Kidney capillary endothelial cell (primary cell): ENCODE measurements around the gene ADAMTSL5.
"Not testable (repeated sequence)": the region's sequence is repeated elsewhere in the genome, so short reads cannot be mapped to it uniquely, and the experiment has no call there.

ENCODE experiments used
- DNase-seq: peaks from one replicate; pipeline ENCODE4 v3.0.0-alpha.2; 2018; ENCODE audit warnings: low spot score

The ADAMTSL5 gene

DNA sequence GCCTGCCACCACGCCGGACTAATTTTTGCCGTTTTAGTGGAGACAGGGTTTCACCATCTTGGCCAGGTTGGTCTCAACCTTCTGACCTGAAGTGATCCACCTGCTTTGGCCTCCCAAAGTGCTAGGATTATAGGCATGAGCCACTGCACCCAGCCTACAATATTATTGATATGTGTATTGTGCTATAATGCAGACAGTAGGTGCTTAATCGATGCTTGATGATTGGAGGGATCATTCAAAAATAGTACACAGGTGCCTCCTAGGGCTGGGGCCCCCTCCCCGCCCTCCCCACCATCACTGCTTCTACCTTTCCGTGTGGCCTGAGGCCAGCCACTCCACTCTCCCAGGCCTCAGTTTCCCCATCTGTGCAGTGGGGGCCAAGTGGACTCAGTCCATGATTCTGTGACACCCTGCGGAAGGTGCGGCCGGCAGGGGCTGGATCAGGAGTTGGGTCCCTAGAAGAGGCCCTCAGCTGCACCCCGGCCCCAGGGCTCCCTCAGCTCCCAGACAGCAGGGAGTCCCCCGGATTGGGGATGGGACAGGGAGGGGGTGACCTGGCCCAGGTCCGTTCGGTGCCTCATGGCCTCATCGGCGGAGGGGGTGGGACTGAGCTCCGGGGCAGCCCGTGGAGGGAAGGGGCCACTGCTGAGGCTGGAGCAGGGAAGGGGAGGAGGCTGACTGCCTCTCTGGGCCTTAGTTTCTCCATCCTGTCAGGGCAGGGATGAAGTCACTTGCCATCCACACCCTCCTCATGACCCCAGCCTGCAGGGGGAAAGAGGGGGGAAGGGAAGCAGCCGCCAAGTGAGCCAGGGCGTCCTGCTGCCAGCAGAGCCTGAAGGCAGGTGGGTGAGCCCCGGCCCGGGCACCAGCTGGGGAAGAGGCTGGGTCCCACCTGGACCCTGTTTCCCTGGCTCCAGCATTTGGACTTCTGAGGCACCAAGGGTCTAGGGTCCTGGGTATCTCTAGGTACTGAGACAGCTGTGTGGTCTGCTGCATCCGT, 1.2 kb downstream of the ADAMTSL5 start:
- DNase-seq = no peak

DNA sequence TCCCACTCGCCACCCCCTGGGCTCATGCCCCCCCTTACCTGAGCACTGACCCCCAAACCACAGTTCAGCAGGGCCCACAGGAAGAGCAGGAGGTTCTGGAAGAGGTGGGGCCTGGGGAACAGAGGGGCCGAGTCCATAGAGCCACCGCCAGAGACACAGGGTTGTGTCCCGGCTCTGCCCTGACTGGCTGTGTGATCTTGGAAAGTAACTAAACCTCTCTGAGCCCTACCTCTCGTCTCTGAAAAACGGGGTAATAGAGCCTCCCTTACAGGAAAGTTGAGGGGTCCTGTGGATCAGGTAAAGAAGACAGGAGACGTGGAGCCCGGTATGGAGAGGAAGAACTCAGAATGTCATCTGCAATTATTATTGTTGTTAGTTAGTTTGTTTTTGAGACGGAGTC, 2.0 kb downstream of the ADAMTSL5 start:
- no peak for DNase-seq

DNA sequence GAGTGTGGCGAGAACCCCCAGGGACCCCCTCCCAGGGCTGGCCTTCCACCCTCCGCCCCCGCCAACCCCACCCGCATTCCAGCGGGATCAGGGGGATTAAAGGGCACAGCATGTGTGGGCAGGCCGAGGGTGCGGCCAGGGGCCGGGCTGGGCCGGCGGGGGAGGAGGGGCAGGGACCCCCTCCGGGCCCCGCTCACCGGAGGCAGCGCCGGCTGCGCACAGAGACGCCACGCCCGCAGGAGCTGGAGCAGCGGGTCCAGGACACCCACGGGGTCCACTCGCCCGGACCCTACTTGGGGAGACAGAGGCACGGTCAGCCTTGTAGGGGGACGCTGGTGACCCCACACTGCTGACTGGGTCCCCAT, 2.4 kb downstream of the ADAMTSL5 start:
- DNase-seq = no peak

GRCh38 chr19:1509602-1510441, 3.0 kb downstream of the ADAMTSL5 start:
- no peak for DNase-seq

GRCh38 chr19:1508507-1508856, 4.3 kb downstream of the ADAMTSL5 start:
- no peak for DNase-seq

GRCh38 chr19:1507763-1508506, 4.9 kb downstream of the ADAMTSL5 start:
- DNase-seq = peak; percentile 88

DNA sequence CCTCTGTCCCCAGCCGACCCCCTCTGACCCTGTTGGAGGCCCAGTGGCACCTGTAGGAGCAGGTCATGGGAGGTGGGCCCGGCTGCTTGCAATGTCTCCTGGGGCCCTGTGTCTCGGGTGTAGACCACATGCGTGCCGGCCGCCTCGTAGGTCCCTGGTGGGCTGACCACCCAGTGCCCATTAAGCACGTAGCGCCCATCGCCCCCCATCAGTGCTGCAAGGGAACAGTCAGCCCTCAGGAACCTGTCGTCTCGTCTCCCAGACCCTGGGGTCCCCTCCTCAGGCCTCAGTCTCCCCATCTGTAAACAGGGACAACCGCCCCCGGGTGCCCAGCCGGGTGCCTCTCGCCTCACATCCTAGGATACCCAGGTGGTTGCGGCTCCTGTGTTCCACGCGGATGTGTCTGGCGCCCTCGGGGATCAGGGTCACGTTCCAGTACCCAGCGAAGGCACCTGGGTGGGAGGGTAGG, 5.6 kb downstream of the ADAMTSL5 start:
- no peak for DNase-seq

- DNase-seq = no peak
Observed at GRCh38 chr19:1505991-1506881, 6.6 kb downstream of the ADAMTSL5 start.

DNA sequence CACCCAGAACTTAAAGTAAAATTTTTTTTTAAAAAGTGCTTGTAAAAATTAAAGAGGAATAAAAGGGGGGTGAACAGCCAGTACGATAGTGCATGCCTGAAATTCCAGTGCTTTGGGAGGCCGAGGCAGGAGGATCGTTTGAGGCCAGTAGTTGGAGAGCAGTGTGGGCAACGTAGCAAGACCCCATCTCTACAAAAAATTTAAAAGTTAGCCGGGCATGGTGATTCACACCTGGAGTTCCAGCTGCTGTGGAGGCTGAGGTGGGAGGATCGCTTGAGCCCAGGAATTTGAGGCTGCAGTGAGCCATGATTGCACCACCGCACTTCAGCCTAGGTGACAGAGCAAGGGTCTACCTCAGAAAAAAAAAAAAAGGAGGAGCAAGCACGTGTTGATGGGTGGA, 7.8 kb downstream of the ADAMTSL5 start:
- DNase-seq = no peak

- DNase-seq = no peak
Observed at GRCh38 chr19:1503925-1504773, 8.7 kb downstream of the ADAMTSL5 start.

- no peak for DNase-seq
Observed at GRCh38 chr19:1503089-1503924, 9.5 kb downstream of the ADAMTSL5 start.

DNA sequence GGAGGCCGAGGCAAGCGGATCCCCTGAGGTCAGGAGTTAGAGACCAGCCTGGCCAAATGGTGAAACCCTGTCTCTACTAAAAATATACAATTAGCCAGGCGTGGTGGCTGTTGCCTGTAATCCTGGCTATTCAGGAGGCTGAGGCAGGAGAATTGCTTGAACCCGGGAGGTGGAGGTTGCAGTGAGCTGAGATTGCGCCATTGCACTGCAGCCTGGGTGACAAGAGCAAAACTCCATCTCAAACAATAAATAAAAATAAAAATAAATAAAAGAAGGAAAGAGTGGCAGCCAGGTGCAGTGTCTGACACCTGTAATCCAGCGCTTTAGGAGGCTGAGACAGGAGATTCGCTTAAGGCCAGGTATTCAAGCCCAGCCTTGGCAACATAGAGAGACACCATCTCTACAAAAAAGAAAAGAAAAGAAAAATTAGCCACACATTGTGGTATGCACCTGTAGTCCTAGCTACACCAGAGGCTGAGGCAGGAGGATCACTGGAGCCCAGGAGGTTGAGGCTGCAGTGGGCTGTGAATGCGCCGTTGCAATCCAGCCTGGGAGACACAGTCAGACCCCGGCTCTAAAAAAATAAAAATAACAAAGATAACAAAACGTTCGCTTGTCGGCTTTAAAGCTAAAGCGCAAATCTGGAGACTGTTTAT, 10.3 kb downstream of the ADAMTSL5 start:
- no peak for DNase-seq

GRCh38 chr19:1501200-1501595, 11.6 kb downstream of the ADAMTSL5 start:
- DNase-seq = no peak

- not testable (repeated sequence) for DNase-seq
Observed at GRCh38 chr19:1499231-1499630, 13.6 kb downstream of the ADAMTSL5 start.

GRCh38 chr19:1497578-1498235, 15.1 kb downstream of the ADAMTSL5 start:
- DNase-seq = no peak

DNA sequence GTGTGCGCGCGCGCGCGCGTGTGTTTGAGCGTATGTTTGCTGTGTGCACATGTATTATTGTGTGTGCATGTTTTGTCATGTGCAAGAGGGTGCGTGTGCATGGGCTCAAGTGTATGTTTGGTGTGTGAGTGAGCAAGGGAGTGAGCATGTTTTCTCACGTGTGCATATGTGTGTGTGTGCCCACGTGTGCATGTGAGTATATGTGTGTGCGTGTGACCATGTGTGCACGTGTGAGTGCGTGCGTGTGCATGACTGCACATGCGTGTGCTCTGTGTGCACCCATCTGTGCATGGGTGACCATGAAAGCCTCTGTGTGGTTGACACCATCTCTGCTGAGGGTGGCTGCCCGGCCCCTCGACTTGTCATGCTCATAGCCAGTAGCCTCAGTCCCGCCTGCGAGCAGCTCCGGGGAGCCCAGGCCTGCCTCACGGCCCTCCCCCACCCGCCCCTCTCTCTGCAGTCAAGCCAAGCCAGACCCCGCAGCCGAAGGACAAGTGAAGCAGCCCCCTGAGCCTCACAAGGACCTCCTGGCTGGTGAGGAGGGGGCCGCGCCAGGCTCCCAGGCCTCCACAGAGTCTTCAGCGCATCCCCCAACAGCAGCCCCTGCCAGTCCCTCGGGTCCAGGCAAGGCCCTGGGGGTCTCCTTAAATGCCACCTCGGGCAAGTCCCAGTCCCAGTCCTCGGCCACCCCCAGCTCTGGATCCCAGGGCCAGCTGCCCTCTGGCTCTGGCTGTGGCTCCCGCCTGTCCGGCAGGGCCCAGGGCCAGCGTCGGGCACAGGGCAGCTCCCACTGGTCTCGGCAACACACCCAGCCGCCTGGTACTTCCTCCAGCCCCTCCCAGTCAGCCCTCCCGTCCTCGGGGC, 15.9 kb downstream of the ADAMTSL5 start:
- DNase-seq = no peak
